Measurements from ENCODE around the gene C11orf65.
"Not testable (repeated sequence)": the region's sequence is repeated elsewhere in the genome, so short reads cannot be mapped to it uniquely, and the experiment has no call there.

The C11orf65 gene

GRCh38 chr11:108431997-108432396, 35.3 kb downstream of the C11orf65 start:
- H3K4me3 ChIP-seq (ENCODE audit: low read depth, low read length), result no peak overlapping the region
- TF ChIP-seq CTCF (IDR thresholded peaks at IDR 0.05; ENCODE audit: low read depth, low read length), result no peak

- TF ChIP-seq CTCF (IDR thresholded peaks at IDR 0.05; ENCODE audit: low read depth, low read length), result no peak
- no peak overlapping the region for H3K4me3 ChIP-seq (ENCODE audit: low read depth, low read length)
Observed at GRCh38 chr11:108431370-108431769, 36.0 kb downstream of the C11orf65 start.

- H3K4me3 ChIP-seq (ENCODE audit: low read depth, low read length), result not testable (repeated sequence)
Observed at GRCh38 chr11:108417551-108417950, 49.8 kb downstream of the C11orf65 start.

GRCh38 chr11:108414958-108415357, 52.4 kb downstream of the C11orf65 start:
- no peak overlapping the region for H3K4me3 ChIP-seq (ENCODE audit: low read depth, low read length)
- TF ChIP-seq CTCF (IDR thresholded peaks at IDR 0.05; ENCODE audit: low read depth, low read length), result no peak

- TF ChIP-seq CTCF (IDR thresholded peaks at IDR 0.05; ENCODE audit: low read depth, low read length), result no peak
- no peak overlapping the region for H3K4me3 ChIP-seq (ENCODE audit: low read depth, low read length)
Observed at GRCh38 chr11:108405706-108406105, 61.6 kb downstream of the C11orf65 start.

GRCh38 chr11:108403052-108403451, 64.3 kb downstream of the C11orf65 start:
- no peak overlapping the region for H3K4me3 ChIP-seq (ENCODE audit: low read depth, low read length)
- no peak for TF ChIP-seq CTCF (IDR thresholded peaks at IDR 0.05; ENCODE audit: low read depth, low read length)

- TF ChIP-seq CTCF (IDR thresholded peaks at IDR 0.05; ENCODE audit: low read depth, low read length), result no peak
- no peak overlapping the region for H3K4me3 ChIP-seq (ENCODE audit: low read depth, low read length)
Observed at GRCh38 chr11:108402241-108402640, 65.1 kb downstream of the C11orf65 start.

GRCh38 chr11:108398439-108398838, 68.9 kb downstream of the C11orf65 start:
- no peak for TF ChIP-seq CTCF (IDR thresholded peaks at IDR 0.05; ENCODE audit: low read depth, low read length)
- no peak overlapping the region for H3K4me3 ChIP-seq (ENCODE audit: low read depth, low read length)

GRCh38 chr11:108396672-108397071, 70.7 kb downstream of the C11orf65 start:
- H3K4me3 ChIP-seq (ENCODE audit: low read depth, low read length), result not testable (repeated sequence)
